Right lobe of liver (tissue), 4 donors: ENCODE measurements around the gene USP11.

Experiments used
- CTCF ChIP-seq, 4 donors: fragments of 200-600 bp in 3 of 4; fragments of 450-650 bp in 1 of 4; IDR thresholded peaks; one replicate each; pipeline versions ENCODE4 v1.5.1 to v1.8.0; 2016 to 2022; ENCODE audit warnings: antibody characterized with exemption in 4 of 4, mild to moderate bottlenecking in 2 of 4
- POLR2A ChIP-seq: fragments of 450-650 bp; IDR thresholded peaks from one replicate; pipeline ENCODE4 v1.6.1; 2017; ENCODE audit warnings: antibody characterized with exemption, mild to moderate bottlenecking
- donor health status: DM: no; HTN: no; CAD: no.
- donor health status: DM: no; HTN: no; CAD: no.
- donor health status: DM: no; HTN: yes; CAD: no.

- TF ChIP-seq CTCF (IDR thresholded peaks at IDR 0.05) (no peak), POLR2A (no peak)
Observed at GRCh38 chrX:47212381-47213293, 20.2 kb upstream of the USP11 start.
